Activated naive CD8-positive, alpha-beta T cell treated with anti-CD3 and anti-CD28 coated beads, Interleukin-2, amount 50 U/mL, for 24 hours (primary cell): ENCODE results near the gene CCM2.

Experiments used
- ATAC-seq: fragments of 150-1000 bp; cut with Tn5 transposase; one replicate; pipeline ENCODE4 v1.10.0; 2021
- DNase-seq: peaks from one replicate; pipeline ENCODE4 v3.0.0; 2021
- H3K27ac Mint-ChIP-seq: one replicate; pipeline ENCODE4 v1.8.0; 2021; ENCODE audit warnings: mild to moderate bottlenecking, mixed read lengths
- H3K27me3 Mint-ChIP-seq: one replicate; pipeline ENCODE4 v1.8.0; 2021; ENCODE audit warnings: mixed read lengths
- H3K36me3 Mint-ChIP-seq: one replicate; pipeline ENCODE4 v1.8.0; 2021; ENCODE audit warnings: low read depth, mixed read lengths
- H3K4me1 Mint-ChIP-seq: one replicate; pipeline ENCODE4 v1.8.0; 2021; ENCODE audit warnings: mixed read lengths
- H3K4me3 Mint-ChIP-seq: one replicate; pipeline ENCODE4 v1.8.0; 2021; ENCODE audit warnings: mild to moderate bottlenecking, moderate library complexity, mixed read lengths
- H3K9me3 Mint-ChIP-seq: one replicate; pipeline ENCODE4 v1.8.0; 2021; ENCODE audit warnings: mixed read lengths

The CCM2 gene

GRCh38 chr7:45118292-45118691 is 118.3 kb downstream of the CCM2 start:
- ATAC-seq = no peak
- H3K27me3 Mint-ChIP-seq = no peaks in the 10 kb centered on the region
- no peak overlapping the region for H3K4me3 Mint-ChIP-seq
- H3K36me3 Mint-ChIP-seq = no peaks in the 10 kb centered on the region
- peaks cover 6% of the 10 kb centered on the region for H3K4me1 Mint-ChIP-seq
- H3K27ac Mint-ChIP-seq = no peak overlapping the region
- H3K9me3 Mint-ChIP-seq = no peaks in the 10 kb centered on the region
- no peak for DNase-seq

DNA sequence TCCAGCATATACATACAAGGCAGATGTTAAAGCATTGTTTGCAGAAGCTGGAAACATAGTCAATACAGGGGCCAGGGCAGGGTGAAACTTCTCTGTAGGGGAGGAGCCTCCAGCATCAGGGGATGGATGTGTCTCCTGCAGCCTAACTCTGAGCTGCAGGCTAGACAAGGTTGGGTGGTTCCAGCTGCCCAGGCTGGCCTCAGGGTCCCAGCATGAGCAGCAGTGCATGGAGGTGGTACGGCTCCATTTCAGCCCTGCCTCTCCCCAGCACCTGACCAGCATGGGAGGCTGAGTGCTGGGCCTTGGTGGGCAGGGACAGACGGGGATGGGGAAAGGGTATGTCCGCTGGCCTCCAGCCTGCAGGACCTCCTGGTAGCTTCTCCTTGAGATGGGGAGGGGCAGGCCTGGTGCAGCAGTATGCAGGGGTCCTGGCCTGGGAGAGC is 118.9 kb downstream of the CCM2 start:
- H3K36me3 Mint-ChIP-seq = no peaks in the 10 kb centered on the region
- no peaks in the 10 kb centered on the region for H3K27me3 Mint-ChIP-seq
- no peak overlapping the region for H3K4me3 Mint-ChIP-seq
- no peaks in the 10 kb centered on the region for H3K9me3 Mint-ChIP-seq
- DNase-seq = no peak
- ATAC-seq = no peak
- peaks cover 10% of the 10 kb centered on the region for H3K4me1 Mint-ChIP-seq
- H3K27ac Mint-ChIP-seq = no peak overlapping the region

- Mint-ChIP-seq H3K4me3 (no peak overlapping the region), H3K36me3 (no peaks in the 10 kb centered on the region), H3K27me3 (no peaks in the 10 kb centered on the region), H3K9me3 (no peaks in the 10 kb centered on the region), H3K4me1 (peaks cover 10% of the 10 kb centered on the region), H3K27ac (no peak overlapping the region)
- DNase-seq = no peak
- no peak for ATAC-seq
Observed at GRCh38 chr7:45119550-45119949, 119.5 kb downstream of the CCM2 start.

- peaks cover 10% of the 10 kb centered on the region for H3K4me1 Mint-ChIP-seq
- no peak for ATAC-seq
- H3K4me3 Mint-ChIP-seq = no peak overlapping the region
- H3K9me3 Mint-ChIP-seq = no peaks in the 10 kb centered on the region
- DNase-seq = no peak
- H3K36me3 Mint-ChIP-seq = no peaks in the 10 kb centered on the region
- no peaks in the 10 kb centered on the region for H3K27me3 Mint-ChIP-seq
- H3K27ac Mint-ChIP-seq = no peak overlapping the region
Observed at GRCh38 chr7:45122975-45123860, 123.2 kb downstream of the CCM2 start.

DNA sequence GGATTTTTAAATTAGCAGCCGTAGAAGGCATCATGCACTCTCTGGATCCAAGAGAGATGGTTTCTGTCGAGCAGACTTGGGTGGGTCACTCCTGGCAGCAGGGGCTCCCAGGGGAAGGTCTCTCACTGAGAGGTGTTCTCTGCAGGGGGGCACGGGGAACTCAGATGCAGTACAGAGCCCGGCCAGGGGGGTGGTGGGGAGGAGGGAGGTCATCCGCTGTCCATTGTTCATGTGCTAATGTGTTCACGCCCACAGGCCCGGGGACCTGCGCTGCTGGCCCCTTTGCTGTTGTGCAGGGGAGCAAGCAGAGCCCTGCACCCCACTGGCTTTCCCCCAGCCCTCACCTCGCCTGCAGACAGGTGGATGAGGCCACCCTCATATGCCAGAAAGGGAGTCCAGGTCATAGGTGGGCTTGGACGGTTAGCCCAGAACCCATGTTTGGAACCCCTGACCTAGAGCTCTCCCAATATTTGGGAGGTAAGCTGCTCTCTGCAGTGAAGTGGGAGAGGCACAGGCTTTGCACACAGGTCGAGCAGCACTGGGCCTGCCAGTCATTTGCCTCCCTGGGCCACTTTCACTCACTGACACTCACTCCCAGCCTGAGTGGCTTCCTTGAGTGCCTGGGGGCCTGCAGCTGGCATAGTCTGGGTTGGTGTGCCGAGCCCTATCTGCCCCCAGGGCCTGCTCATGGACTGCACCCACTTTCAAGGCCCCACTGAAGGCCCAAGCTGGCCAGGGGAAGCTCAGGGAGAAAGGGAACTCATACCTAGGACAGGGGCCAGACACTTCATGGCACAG is 124.1 kb downstream of the CCM2 start:
- ATAC-seq (no peak), DNase-seq (no peak)
- H3K9me3 Mint-ChIP-seq = no peaks in the 10 kb centered on the region
- no peaks in the 10 kb centered on the region for H3K27me3 Mint-ChIP-seq
- H3K27ac Mint-ChIP-seq = no peak overlapping the region
- no peak overlapping the region for H3K4me3 Mint-ChIP-seq
- H3K36me3 Mint-ChIP-seq = no peaks in the 10 kb centered on the region
- H3K4me1 Mint-ChIP-seq = peaks cover 10% of the 10 kb centered on the region

DNA sequence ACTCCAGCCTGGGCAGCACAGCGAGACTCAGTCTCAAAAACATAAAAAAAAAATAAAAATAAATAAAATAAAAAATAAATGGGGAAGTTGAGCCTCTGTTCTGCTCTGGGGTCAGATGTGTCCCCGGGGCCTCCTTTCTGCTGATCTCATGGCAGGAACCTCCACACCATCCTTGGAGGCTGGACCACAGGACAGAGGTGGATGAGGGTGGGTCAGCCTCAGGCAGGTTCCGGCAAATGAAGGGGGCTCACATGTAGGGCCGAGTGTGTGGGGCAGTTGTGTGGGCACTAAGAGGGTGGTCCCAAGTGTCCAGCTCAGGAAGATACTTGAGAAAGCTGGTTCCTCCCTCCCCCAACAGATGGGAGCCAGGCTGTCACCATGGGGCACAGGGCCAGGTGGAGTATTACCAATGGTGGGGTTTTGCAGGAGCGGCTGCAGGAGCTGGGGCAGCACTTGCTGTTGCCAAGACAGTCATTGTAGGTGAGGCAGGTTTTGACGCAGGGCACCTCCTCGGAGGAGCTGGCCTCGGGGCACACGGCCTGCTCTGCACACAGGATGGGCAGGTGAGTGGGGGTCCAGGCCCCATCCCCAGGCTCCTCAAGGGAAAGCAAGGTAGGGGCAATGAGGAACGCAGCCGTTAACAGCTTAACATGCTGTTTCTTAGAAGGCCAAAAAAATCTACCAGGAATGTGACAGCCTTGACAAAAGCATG is 125.3 kb downstream of the CCM2 start:
- no peak overlapping the region for H3K27ac Mint-ChIP-seq
- peaks cover 10% of the 10 kb centered on the region for H3K4me1 Mint-ChIP-seq
- H3K9me3 Mint-ChIP-seq = no peaks in the 10 kb centered on the region
- no peak overlapping the region for H3K4me3 Mint-ChIP-seq
- ATAC-seq = no peak
- no peak for DNase-seq
- no peaks in the 10 kb centered on the region for H3K36me3 Mint-ChIP-seq
- H3K27me3 Mint-ChIP-seq = no peaks in the 10 kb centered on the region
